Right ventricle myocardium inferior (tissue), 1 donor: ENCODE data around the gene CALML4. TPM values are rescaled to one million over a fixed set of nuclear protein-coding genes. Genes with fewer than 3 reads are reported as not detected.

ENCODE experiments used
- ATAC-seq: fragments of 200-7000 bp; cut with Tn5 transposase; one replicate; pipeline ENCODE4 v1.9.1; 2020; ENCODE audit warnings: mild to moderate bottlenecking, moderate library complexity
- DNase-seq: peaks from one replicate; pipeline ENCODE4 v3.0.0; 2021; ENCODE audit errors: missing footprints
- intact Hi-C: fragments of 100-400 bp; cut with DNase I; formaldehyde crosslinking; loops from one replicate; pipeline ENCODE4 v1.11.0; 2022
- total RNA-seq: library from RNA; stranded (reverse); fragmentation: NEBNext Ultra II Directional; extraction: Animal tissue kit (Norgen Biotek cat#: 25700); gene quantifications from one replicate; pipeline ENCODE4 v1.2.1, GENCODE V29; 2021
- donor health status: DM: no; HTN: yes; CAD: no; lungs with severe emphysema.

CALML4 gene
- total RNA-seq, 1 donor from 2014 or later = 1.5 TPM

- no peak for ATAC-seq
- no peak for DNase-seq
- intact Hi-C loops = no loop called here
Observed at GRCh38 chr15:68199340-68199739, 5.8 kb downstream of the CALML4 start.

GRCh38 chr15:68197661-68198437 lies 7.3 kb downstream of the CALML4 start:
- DNase-seq (no peak), ATAC-seq (no peak)
- intact Hi-C loops = no loop called here

GRCh38 chr15:68197170-68197492 lies 8.0 kb downstream of the CALML4 start:
- DNase-seq (no peak), ATAC-seq (no peak)
- intact Hi-C loops = no loop called here

- intact Hi-C loops = no loop called here
- no peak for DNase-seq
- no peak for ATAC-seq
Observed at GRCh38 chr15:68196445-68197169, 8.5 kb downstream of the CALML4 start.

GRCh38 chr15:68195336-68196112 lies 9.6 kb downstream of the CALML4 start:
- DNase-seq (no peak), ATAC-seq (no peak)
- intact Hi-C loops = no loop called here

- ATAC-seq = peak; percentile 84
- intact Hi-C loops = no loop called here
- DNase-seq = no peak
Observed at GRCh38 chr15:68192804-68193486, 12.2 kb downstream of the CALML4 start.

GRCh38 chr15:68192117-68192516 lies 13.0 kb downstream of the CALML4 start:
- ATAC-seq (no peak), DNase-seq (no peak)
- intact Hi-C loops = no loop called here

GRCh38 chr15:68191555-68191954 lies 13.6 kb downstream of the CALML4 start:
- ATAC-seq (no peak), DNase-seq (no peak)
- intact Hi-C loops = no loop called here

GRCh38 chr15:68190048-68190447 lies 15.1 kb downstream of the CALML4 start:
- DNase-seq (no peak), ATAC-seq (no peak)
- intact Hi-C loops = no loop called here

- intact Hi-C loops = loop anchor here (5.0 kb wide), 1 partner anchor 89 kb away; the partner anchor contains the start of gene FEM1B
- DNase-seq (no peak), ATAC-seq (no peak)
Observed at GRCh38 chr15:68188647-68189046, 16.5 kb downstream of the CALML4 start.

GRCh38 chr15:68187559-68187958 lies 17.6 kb downstream of the CALML4 start:
- intact Hi-C loops = loop anchor here (5.0 kb wide), 1 partner anchor 90 kb away; the partner anchor contains the start of gene FEM1B
- DNase-seq (no peak), ATAC-seq (peak; percentile 94)

GRCh38 chr15:68186671-68187397 lies 18.3 kb downstream of the CALML4 start:
- ATAC-seq = peak; percentile 78
- DNase-seq = no peak

GRCh38 chr15:68184616-68185480 lies 20.3 kb downstream of the CALML4 start:
- ATAC-seq (no peak), DNase-seq (no peak)

More at GRCh38 chr15:68186671-68187397, 18.3 kb downstream of the CALML4 start:
- intact Hi-C loops = loop anchor here (5.0 kb wide), 1 partner anchor 90 kb away; the partner anchor contains the start of gene FEM1B

GRCh38 chr15:68183616-68184315 lies 21.4 kb downstream of the CALML4 start:
- intact Hi-C loops = no loop called here
- ATAC-seq = no peak
- no peak for DNase-seq

More at GRCh38 chr15:68184616-68185480, 20.3 kb downstream of the CALML4 start:
- intact Hi-C loops = loop anchor here (5.0 kb wide), 1 partner anchor 92 kb away; the partner anchor contains the start of gene FEM1B

- DNase-seq (no peak), ATAC-seq (no peak)
- intact Hi-C loops = loop anchor here (10.0 kb wide), 1 partner anchor 653 kb away; the partner anchor contains the start of gene C15orf61
Observed at GRCh38 chr15:68177742-68178141, 27.4 kb downstream of the CALML4 start.

- DNase-seq = no peak
- intact Hi-C loops = loop anchor here (10.0 kb wide), 1 partner anchor 652 kb away; the partner anchor contains the start of gene C15orf61
- no peak for ATAC-seq
Observed at GRCh38 chr15:68176601-68177000, 28.5 kb downstream of the CALML4 start.
